GM18517 (cell line): ENCODE data around the gene AEBP1.
A peak's percentile ranks its signal among the peaks of the same experiment; 100 is the strongest.
"Not testable (repeated sequence)": the region's sequence is repeated elsewhere in the genome, so short reads cannot be mapped to it uniquely, and the experiment has no call there.

Experiments used
- ATAC-seq: cut with Tn5 transposase; IDR thresholded peaks from one replicate; pipeline ENCODE4 v1.9.1; 2021; ENCODE audit warnings: mild to moderate bottlenecking, moderate library complexity; ENCODE audit not compliant: unreplicated experiment

Gene AEBP1

GRCh38 chr7:44116789-44117666 lies 12.9 kb downstream of the AEBP1 start:
- no peak for ATAC-seq

DNA sequence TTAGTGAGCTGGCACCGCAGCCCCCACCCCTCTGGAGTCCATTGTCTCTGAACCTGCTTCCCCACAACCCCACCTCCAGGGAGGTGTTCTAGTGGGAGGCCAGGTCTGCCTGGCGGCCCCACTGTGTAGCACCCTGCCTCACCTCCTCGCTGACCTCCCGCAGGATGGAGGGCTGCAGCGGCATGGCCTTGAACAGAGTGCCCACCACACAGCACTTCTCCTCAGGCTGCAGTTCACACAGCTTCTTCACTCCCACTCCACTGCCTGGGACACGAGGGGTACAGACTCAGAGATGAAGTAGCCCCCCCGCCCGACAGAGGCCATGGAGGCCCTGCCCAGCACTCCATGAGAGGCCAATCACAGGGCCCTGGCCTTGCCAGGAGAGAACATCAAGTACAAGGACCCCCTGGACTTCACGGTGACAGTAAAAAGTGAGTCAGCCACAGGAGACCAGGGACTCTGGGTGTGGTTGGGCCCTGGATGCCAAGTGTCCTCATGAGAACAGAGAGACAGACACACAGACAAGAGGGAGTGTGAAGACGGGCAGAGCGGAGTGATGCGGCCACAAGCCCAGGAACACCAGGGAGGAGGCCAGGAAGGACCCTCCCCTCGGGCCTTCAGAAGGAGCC lies 13.8 kb downstream of the AEBP1 start:
- ATAC-seq = no peak

DNA sequence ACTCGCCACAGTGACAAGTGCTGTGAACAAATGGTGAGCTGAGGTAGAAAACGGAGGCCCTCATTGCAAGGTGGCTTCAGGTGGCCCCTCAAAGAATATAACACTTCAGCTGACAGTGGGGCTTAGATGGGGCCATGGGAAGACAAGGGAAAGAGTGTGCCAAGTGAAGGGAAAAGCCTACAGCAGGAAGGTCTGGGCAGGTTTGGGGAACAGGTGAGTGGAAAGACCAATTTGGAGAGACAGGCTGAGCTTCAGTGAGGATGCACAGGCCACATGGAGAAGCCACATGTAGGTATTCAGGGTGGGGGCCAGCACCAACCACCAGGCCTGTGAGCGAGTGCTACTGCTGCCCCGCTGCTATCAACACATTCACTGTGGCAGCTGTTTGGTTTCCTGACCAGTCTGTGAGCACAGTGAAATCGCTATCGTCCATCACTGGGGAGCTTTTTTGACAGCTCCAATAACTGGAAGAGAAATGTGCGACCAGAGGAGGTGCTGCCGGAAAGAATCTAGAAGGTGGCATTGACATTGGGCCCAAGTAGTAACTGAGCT lies 15.8 kb downstream of the AEBP1 start:
- ATAC-seq = no peak

GRCh38 chr7:44120395-44120794 lies 16.2 kb downstream of the AEBP1 start:
- ATAC-seq = no peak

- no peak for ATAC-seq
Measured at GRCh38 chr7:44121761-44122420, 17.7 kb downstream of the AEBP1 start.

GRCh38 chr7:44122529-44122928 lies 18.4 kb downstream of the AEBP1 start:
- ATAC-seq = no peak

- peak; percentile 93 for ATAC-seq
Measured at GRCh38 chr7:44123190-44124003, 19.3 kb downstream of the AEBP1 start, which contains the start of gene POLD2. Gene POLD2 (minus strand): TSS chr7:44123548. CDS start chr7:44122053, 1,495 bp downstream.

DNA sequence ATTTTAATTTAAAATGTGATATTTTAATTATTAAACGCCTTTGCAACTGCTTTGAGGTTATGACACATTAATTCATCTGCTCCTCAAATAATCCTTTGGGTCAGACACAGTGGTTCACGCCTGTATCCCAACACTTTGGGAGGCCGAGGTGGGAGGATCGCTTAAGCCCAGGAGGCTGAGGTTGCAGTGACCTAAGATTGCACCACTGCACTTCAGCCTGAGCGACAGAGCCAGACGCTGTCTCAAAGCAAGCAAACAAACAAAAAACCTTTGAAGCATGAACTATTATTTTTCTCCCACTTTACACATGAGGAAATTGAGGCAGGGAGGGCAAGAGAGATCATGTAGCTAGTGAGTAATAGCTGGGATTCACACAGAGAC lies 20.7 kb downstream of the AEBP1 start:
- ATAC-seq = no peak

DNA sequence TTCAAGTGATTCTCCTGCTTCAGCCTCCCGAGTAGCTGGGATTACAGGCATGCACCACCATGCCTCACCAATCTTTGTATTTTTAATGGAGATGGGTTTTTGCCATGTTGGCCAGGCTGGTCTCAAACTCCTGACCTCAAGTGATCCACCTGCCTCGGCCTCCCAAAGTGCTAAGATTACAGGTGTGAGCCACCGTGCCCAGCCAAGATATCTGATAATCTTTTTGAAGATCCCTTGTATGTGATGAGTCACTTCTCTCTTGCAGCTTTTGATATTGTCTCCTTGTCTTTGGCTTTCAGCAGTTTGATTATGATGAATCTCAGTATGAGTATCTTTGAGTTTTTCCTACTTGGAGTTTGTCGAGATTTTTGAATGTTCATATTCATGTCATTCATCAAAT lies 22.4 kb downstream of the AEBP1 start:
- ATAC-seq = not testable (repeated sequence)

DNA sequence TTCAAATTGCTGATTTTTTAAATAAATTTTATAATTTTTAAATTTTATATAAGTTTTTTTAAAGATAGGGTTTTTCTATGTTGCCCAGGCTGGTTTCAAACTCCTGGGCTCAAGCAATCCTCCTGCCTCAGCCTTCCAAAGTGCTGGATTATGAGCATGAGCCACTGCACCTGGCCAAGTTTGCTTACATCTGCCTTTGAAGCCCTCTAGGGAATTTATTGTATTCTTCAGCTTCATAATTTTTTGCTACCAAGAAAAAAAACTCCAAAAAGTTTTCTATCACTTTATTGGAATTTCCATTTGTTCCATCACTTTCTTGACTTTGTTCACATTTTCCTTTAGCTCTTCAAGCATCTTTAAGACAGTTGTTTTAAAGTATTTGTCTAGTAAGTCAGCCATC lies 23.0 kb downstream of the AEBP1 start:
- no peak for ATAC-seq

- ATAC-seq = no peak
Measured at GRCh38 chr7:44128721-44129582, 24.8 kb downstream of the AEBP1 start.

- no peak for ATAC-seq
Measured at GRCh38 chr7:44131173-44132029, 27.3 kb downstream of the AEBP1 start.

GRCh38 chr7:44132039-44132438 lies 27.9 kb downstream of the AEBP1 start:
- no peak for ATAC-seq

- no peak for ATAC-seq
Measured at GRCh38 chr7:44133295-44133694, 29.1 kb downstream of the AEBP1 start.

- no peak for ATAC-seq
Measured at GRCh38 chr7:44134943-44135628, 30.9 kb downstream of the AEBP1 start.

GRCh38 chr7:44136731-44137130 lies 32.6 kb downstream of the AEBP1 start:
- no peak for ATAC-seq

- ATAC-seq = no peak
Measured at GRCh38 chr7:44138698-44139097, 34.6 kb downstream of the AEBP1 start.

DNA sequence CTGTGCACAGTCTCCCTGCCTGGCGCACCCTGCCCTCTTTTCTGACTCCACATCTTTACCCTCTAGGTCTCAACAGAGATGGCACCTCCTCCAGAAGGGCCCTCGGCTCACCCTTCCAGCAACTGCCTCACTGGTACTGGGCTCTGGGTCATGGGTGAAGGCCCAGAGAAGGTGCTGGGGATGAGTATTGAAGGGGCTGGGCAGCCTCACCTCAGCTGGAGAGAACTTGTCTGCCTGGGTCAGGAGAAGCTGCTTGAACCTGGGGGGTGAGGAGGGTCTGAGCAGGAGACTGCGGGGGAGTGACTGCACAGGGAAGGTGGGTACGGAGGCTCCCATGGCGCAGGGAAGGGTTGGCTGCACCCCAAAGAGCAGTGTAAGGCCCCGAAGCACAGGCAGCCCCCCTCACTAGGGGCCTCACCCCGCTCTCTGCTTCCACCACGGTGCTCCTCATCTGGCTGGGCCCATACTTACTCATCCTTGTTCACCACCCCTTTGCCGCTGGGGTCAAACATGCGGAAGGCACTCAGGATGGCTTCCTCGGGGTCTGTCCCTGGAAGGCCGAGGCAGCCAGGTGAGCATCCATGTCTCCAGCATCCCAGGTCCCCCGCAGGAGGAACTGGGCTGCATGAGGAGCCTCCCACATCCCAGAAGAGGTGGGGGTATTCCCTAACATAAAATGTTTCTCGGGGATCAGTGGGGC lies 35.3 kb downstream of the AEBP1 start:
- ATAC-seq = no peak
